Epithelial cell of esophagus (primary cell): ENCODE results near the gene SLAMF8.

Experiments used
- DNase-seq: peaks from one replicate; pipeline ENCODE4 v3.0.0; 2010; ENCODE audit warnings: low read depth
- H3K4me3 ChIP-seq: 2 replicates; pipeline ENCODE4 v1.5.1; 2011; ENCODE audit warnings: mild to moderate bottlenecking, low read length, control low read depth
- CTCF ChIP-seq: IDR thresholded peaks from 2 replicates; pipeline ENCODE4 v1.5.1; 2011; ENCODE audit warnings: low read depth, mild to moderate bottlenecking, low read length, control low read depth, inconsistent platforms; ENCODE audit not compliant: insufficient read depth; ENCODE audit errors: missing control alignments

Gene SLAMF8

GRCh38 chr1:159845751-159846629, 19.3 kb downstream of the SLAMF8 start:
- H3K4me3 ChIP-seq, result no peak overlapping the region
- DNase-seq, result peak; percentile 72
- peak; percentile 18 for TF ChIP-seq CTCF

GRCh38 chr1:159847231-159847630, 20.6 kb downstream of the SLAMF8 start:
- DNase-seq, result no peak
- no peak for TF ChIP-seq CTCF

GRCh38 chr1:159848326-159848725, 21.7 kb downstream of the SLAMF8 start:
- H3K4me3 ChIP-seq, result no peak overlapping the region
- no peak for DNase-seq
- TF ChIP-seq CTCF, result no peak

More at GRCh38 chr1:159847231-159847630, 20.6 kb downstream of the SLAMF8 start:
- H3K4me3 ChIP-seq, result no peak overlapping the region

GRCh38 chr1:159849626-159850366, 23.1 kb downstream of the SLAMF8 start:
- TF ChIP-seq CTCF, result no peak
- H3K4me3 ChIP-seq, result no peak overlapping the region
- DNase-seq, result peak; percentile 84

GRCh38 chr1:159851407-159851806, 24.7 kb downstream of the SLAMF8 start:
- H3K4me3 ChIP-seq, result no peak overlapping the region
- no peak for TF ChIP-seq CTCF
- no peak for DNase-seq

GRCh38 chr1:159853417-159854115, 26.9 kb downstream of the SLAMF8 start:
- no peak for DNase-seq
- TF ChIP-seq CTCF, result no peak
- no peak overlapping the region for H3K4me3 ChIP-seq
